Chondrocyte (in vitro differentiated cells): Measurements from ENCODE around the gene ZFAND3. TPM values are rescaled to one million over a fixed set of nuclear protein-coding genes. Genes with fewer than 3 reads are reported as not detected.

Source experiments
- DNase-seq: peaks from one replicate; pipeline ENCODE4 v3.0.0; 2021; ENCODE audit warnings: mixed read lengths, low spot score
- H3K27ac Mint-ChIP-seq: one replicate; pipeline ENCODE4 v1.8.0; 2021; ENCODE audit warnings: mild to moderate bottlenecking, moderate library complexity, mixed read lengths; ENCODE audit not compliant: unreplicated experiment
- H3K27me3 Mint-ChIP-seq: 2 replicates; pipeline ENCODE4 v1.8.0; 2021; ENCODE audit warnings: low read depth, mixed read lengths
- H3K36me3 Mint-ChIP-seq: 2 replicates; pipeline ENCODE4 v1.8.0; 2021; ENCODE audit warnings: low read depth, mixed read lengths
- H3K4me1 Mint-ChIP-seq: 2 replicates; pipeline ENCODE4 v1.8.0; 2021; ENCODE audit warnings: low read depth, mild to moderate bottlenecking, mixed read lengths
- H3K4me3 Mint-ChIP-seq: one replicate; pipeline ENCODE4 v1.8.0; 2021; ENCODE audit warnings: mild to moderate bottlenecking, moderate library complexity, mixed read lengths; ENCODE audit not compliant: unreplicated experiment
- H3K9me3 Mint-ChIP-seq: 2 replicates; pipeline ENCODE4 v1.8.0; 2021; ENCODE audit warnings: low read depth, mixed read lengths
- CTCF ChIP-seq: fragments of 200-600 bp; sonication (generic); IDR thresholded peaks from 2 replicates; pipeline ENCODE4 v1.5.0; 2021; ENCODE audit warnings: antibody characterized with exemption, mild to moderate bottlenecking, moderate library complexity
- total RNA-seq: library from RNA; stranded (reverse); gene quantifications from 3 replicates; pipeline ENCODE4 v1.2.1, GENCODE V29; 2021

Gene ZFAND3
- total RNA-seq, 1 donor from 2014 or later = 98.5 TPM

- H3K4me1 Mint-ChIP-seq = peaks cover 17% of the 10 kb centered on the region
- peaks cover 4% of the 10 kb centered on the region for H3K36me3 Mint-ChIP-seq
- DNase-seq = no peak
- no peak for TF ChIP-seq CTCF
- H3K27ac Mint-ChIP-seq = no peak overlapping the region
- no peaks in the 10 kb centered on the region for H3K9me3 Mint-ChIP-seq
- H3K4me3 Mint-ChIP-seq = no peak overlapping the region
- no peaks in the 10 kb centered on the region for H3K27me3 Mint-ChIP-seq
These were observed 355.4 kb downstream of the ZFAND3 start for GRCh38 chr6:38174806-38175495.

GRCh38 chr6:38175786-38176185 lies 356.3 kb downstream of the ZFAND3 start:
- no peak for TF ChIP-seq CTCF
- H3K27ac Mint-ChIP-seq = no peak overlapping the region
- no peaks in the 10 kb centered on the region for H3K9me3 Mint-ChIP-seq
- DNase-seq = no peak
- H3K4me3 Mint-ChIP-seq = no peak overlapping the region
- peaks cover 4% of the 10 kb centered on the region for H3K36me3 Mint-ChIP-seq
- H3K27me3 Mint-ChIP-seq = no peaks in the 10 kb centered on the region
- peaks cover 8% of the 10 kb centered on the region for H3K4me1 Mint-ChIP-seq

GRCh38 chr6:38176797-38177751 lies 357.5 kb downstream of the ZFAND3 start:
- peaks cover 7% of the 10 kb centered on the region for H3K4me1 Mint-ChIP-seq
- TF ChIP-seq CTCF = no peak
- no peak overlapping the region for H3K4me3 Mint-ChIP-seq
- H3K36me3 Mint-ChIP-seq = peaks cover 4% of the 10 kb centered on the region
- H3K27ac Mint-ChIP-seq = no peak overlapping the region
- H3K9me3 Mint-ChIP-seq = no peaks in the 10 kb centered on the region
- no peak for DNase-seq
- no peaks in the 10 kb centered on the region for H3K27me3 Mint-ChIP-seq

GRCh38 chr6:38177882-38178583 lies 358.5 kb downstream of the ZFAND3 start:
- no peak for DNase-seq
- H3K4me3 Mint-ChIP-seq = no peak overlapping the region
- peaks cover 7% of the 10 kb centered on the region for H3K4me1 Mint-ChIP-seq
- no peak overlapping the region for H3K27ac Mint-ChIP-seq
- H3K9me3 Mint-ChIP-seq = no peaks in the 10 kb centered on the region
- TF ChIP-seq CTCF = no peak
- no peaks in the 10 kb centered on the region for H3K27me3 Mint-ChIP-seq
- H3K36me3 Mint-ChIP-seq = peaks cover 4% of the 10 kb centered on the region

GRCh38 chr6:38178584-38178886 lies 359.0 kb downstream of the ZFAND3 start:
- Mint-ChIP-seq H3K27me3 (no peaks in the 10 kb centered on the region), H3K4me3 (no peak overlapping the region), H3K9me3 (no peaks in the 10 kb centered on the region), H3K27ac (no peak overlapping the region), H3K4me1 (peaks cover 7% of the 10 kb centered on the region), H3K36me3 (peaks cover 6% of the 10 kb centered on the region)
- no peak for DNase-seq
- TF ChIP-seq CTCF = no peak
